Osteoblast (primary cell): Measurements from ENCODE around the gene BCAT1. TPM values are rescaled to one million over a fixed set of nuclear protein-coding genes. Genes with fewer than 3 reads are reported as not detected.

Source experiments
- DNase-seq: peaks from one replicate; pipeline ENCODE4 v3.0.0; 2011; ENCODE audit warnings: low spot score, mixed read lengths; ENCODE audit not compliant: insufficient read length; ENCODE audit errors: missing footprints
- H2AFZ ChIP-seq: 2 replicates; pipeline ENCODE4 v1.6.0; 2011; ENCODE audit warnings: mild to moderate bottlenecking, low read length
- H3K27ac ChIP-seq: 2 replicates; pipeline ENCODE4 v1.5.1; 2011; ENCODE audit warnings: mild to moderate bottlenecking, low read depth, low read length, moderate library complexity
- H3K27me3 ChIP-seq: 2 replicates; pipeline ENCODE4 v1.6.0; 2012; ENCODE audit warnings: mild to moderate bottlenecking, control low read depth, inconsistent platforms, low read length, moderate library complexity; ENCODE audit not compliant: insufficient read depth
- H3K36me3 ChIP-seq: 2 replicates; pipeline ENCODE4 v1.5.1; 2011; ENCODE audit warnings: mild to moderate bottlenecking, low read length, control low read depth, moderate library complexity; ENCODE audit not compliant: insufficient read depth
- H3K4me1 ChIP-seq: 2 replicates; pipeline ENCODE4 v1.5.1; 2011; ENCODE audit warnings: mild to moderate bottlenecking, low read length, control low read depth, moderate library complexity; ENCODE audit not compliant: insufficient read depth
- H3K4me2 ChIP-seq: 2 replicates; pipeline ENCODE4 v1.6.0; 2011; ENCODE audit warnings: mild to moderate bottlenecking, low read length; ENCODE audit not compliant: insufficient read depth
- H3K4me3 ChIP-seq: fragments of 200-600 bp; sonication (generic); 3 replicates; pipeline ENCODE4 v1.5.1; 2012; ENCODE audit warnings: mild to moderate bottlenecking, low read length, inconsistent platforms; ENCODE audit not compliant: insufficient read depth
- H3K79me2 ChIP-seq: 2 replicates; pipeline ENCODE4 v1.6.0; 2012; ENCODE audit warnings: mild to moderate bottlenecking, low read length, control low read depth, inconsistent platforms; ENCODE audit not compliant: insufficient read depth
- H3K9me3 ChIP-seq: 2 replicates; pipeline ENCODE4 v1.5.1; 2011; ENCODE audit warnings: low read depth, low read length, control low read depth
- H4K20me1 ChIP-seq: 2 replicates; pipeline ENCODE4 v1.6.0; 2012; ENCODE audit warnings: mild to moderate bottlenecking, low read length, control low read depth; ENCODE audit not compliant: insufficient read depth
- CTCF ChIP-seq: IDR thresholded peaks from 2 replicates; pipeline ENCODE4 v1.5.1; 2011; ENCODE audit warnings: mild to moderate bottlenecking, low read depth, low read length, moderate library complexity; ENCODE audit errors: extremely low read depth
- total RNA-seq: library from RNA; depleted of rRNA; stranded (reverse); fragments of >200 nt; gene quantifications from 2 replicates; pipeline ENCODE4 v1.2.3, GENCODE V29; 2012

Gene BCAT1
- total RNA-seq, 1 donor, result 273 TPM

GRCh38 chr12:24904871-24905270, 44.0 kb downstream of the BCAT1 start:
- no peak for DNase-seq
- peaks cover 48% of the 10 kb centered on the region for H3K79me2 ChIP-seq
- H3K27me3 ChIP-seq, result no peaks in the 10 kb centered on the region
- no peaks in the 10 kb centered on the region for H3K9me3 ChIP-seq
- H3K27ac ChIP-seq, result no peak overlapping the region
- H3K4me1 ChIP-seq, result peaks cover 38% of the 10 kb centered on the region
- no peak overlapping the region for H2AFZ ChIP-seq
- no peak overlapping the region for H3K4me2 ChIP-seq
- H3K4me3 ChIP-seq, result no peak overlapping the region
- TF ChIP-seq CTCF, result no peak
- no peaks in the 10 kb centered on the region for H3K36me3 ChIP-seq
- H4K20me1 ChIP-seq, result no peaks in the 10 kb centered on the region

- H3K36me3 ChIP-seq, result peaks cover 2% of the 10 kb centered on the region
- no peaks in the 10 kb centered on the region for H4K20me1 ChIP-seq
- peak; percentile 63 for DNase-seq
- H3K27ac ChIP-seq, result peak overlapping the region; percentile 70
- H3K9me3 ChIP-seq, result no peaks in the 10 kb centered on the region
- H3K79me2 ChIP-seq, result peaks cover 57% of the 10 kb centered on the region
- H3K4me3 ChIP-seq, result peak overlapping the region; percentile 80
- H3K27me3 ChIP-seq, result no peaks in the 10 kb centered on the region
- TF ChIP-seq CTCF, result no peak
- peak overlapping the region; percentile 84 for H2AFZ ChIP-seq
- H3K4me2 ChIP-seq, result peak overlapping the region; percentile 95
- peaks cover 38% of the 10 kb centered on the region for H3K4me1 ChIP-seq
Measured at GRCh38 chr12:24903329-24904088, 45.4 kb downstream of the BCAT1 start.

DNA sequence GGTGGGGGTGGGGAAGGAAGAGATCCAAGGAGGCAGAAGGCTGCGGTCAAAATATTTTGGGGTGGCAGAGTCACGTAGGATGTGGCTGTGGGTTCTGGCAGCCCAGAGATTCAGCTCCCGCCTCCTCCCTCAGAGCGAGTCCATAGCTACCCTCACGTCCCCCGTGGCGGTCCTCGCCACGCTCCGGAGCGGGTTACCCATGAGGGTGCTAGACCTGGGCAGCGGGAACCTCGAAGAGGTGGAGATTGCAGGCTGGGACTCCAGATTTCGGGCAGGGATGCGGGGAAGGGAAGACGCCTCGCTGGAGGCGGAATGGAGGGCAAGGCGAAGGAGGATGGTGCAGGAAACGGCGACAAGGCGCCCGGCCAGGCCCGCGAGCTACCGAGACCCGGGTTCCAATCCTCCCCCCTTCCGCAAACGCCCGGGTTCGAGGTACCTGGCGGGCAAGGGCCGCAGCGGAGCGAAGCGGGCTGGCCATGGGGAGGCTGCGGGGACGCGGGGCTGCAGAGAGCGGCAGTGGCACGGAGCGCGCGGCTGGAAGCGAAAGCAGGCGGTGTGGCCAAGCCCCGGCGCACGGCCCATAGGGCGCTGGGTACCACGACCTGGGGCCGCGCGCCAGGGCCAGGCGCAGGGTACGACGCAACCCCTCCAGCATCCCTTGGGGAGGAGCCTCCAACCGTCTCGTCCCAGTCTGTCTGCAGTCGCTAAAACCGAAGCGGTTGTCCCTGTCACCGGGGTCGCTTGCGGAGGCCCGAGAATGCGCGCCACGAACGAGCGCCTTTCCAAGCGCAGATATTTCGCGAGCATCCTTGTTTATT, 46.2 kb downstream of the BCAT1 start:
- Histone ChIP-seq H3K4me2 (peak overlapping the region; percentile 95), H3K4me1 (peaks cover 38% of the 10 kb centered on the region), H3K27me3 (no peaks in the 10 kb centered on the region), H3K36me3 (peaks cover 2% of the 10 kb centered on the region), H2AFZ (peak overlapping the region; percentile 84), H3K4me3 (peak overlapping the region; percentile 80), H3K79me2 (peaks cover 57% of the 10 kb centered on the region), H3K9me3 (no peaks in the 10 kb centered on the region), H4K20me1 (no peaks in the 10 kb centered on the region), H3K27ac (peak overlapping the region; percentile 70)
- DNase-seq, result peak; percentile 75
- TF ChIP-seq CTCF, result no peak
